Hematopoietic multipotent progenitor cell treated with erythropoietin and hydrocortisone succinate and interleukin-3 and kit ligand, for 8 days (in vitro differentiated cells): ENCODE results near the gene SCAMP2.
A peak's percentile ranks its signal among the peaks of the same experiment; 100 is the strongest.

Experiments
- DNase-seq: peaks from one replicate; pipeline ENCODE4 v3.0.0-alpha.2; 2015

The SCAMP2 gene

DNA sequence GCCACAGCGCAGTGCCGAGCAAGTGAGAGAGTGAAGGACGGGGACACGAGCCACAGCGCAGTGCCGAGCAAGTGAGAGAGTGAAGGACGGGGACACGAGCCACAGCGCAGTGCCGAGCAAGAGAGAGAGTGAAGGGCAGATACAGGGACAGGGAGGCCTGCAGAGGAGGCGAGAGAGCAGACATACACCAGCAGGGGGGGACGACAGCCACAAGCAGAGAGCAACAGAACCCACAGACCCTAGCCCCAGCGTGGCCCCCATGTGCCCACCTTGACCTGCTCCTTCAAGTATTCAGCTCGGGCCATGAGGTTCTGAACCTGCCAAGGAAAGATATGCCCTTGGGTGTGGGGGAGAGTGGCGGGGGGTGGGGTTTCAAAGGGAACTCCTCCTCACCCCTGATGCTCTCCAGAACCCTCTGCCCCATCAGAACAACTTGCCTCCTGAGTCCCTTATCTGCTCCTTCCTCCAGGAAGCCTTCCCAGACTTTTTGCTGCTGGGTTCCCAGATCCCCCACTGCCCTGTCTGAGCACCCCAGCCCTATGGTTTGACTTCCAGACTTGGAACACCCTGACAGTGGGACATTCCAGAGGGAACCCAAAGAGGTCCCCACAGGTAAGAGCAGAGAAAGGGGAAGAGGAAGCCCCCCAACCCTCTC lies 35.6 kb downstream of the SCAMP2 start:
- DNase-seq = no peak

DNA sequence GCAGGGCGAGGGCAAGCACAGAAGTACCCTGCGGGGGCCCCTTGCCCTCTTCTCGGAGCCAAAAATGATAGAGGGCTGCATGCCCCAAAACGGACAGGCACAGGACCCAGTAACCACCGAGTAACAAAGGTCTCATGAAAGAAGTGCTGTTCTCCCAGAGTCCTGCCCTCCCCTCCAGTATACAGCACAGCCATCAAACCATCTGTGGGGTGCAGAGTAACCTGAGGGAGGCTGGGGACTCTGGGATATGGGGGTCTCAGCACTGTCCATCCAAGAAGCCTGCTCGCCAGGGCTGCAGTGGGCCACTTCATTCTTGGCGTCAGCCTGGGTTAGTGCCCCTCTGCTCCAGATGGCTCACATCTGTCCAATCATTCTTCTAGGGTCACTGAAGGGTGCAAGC lies 36.3 kb downstream of the SCAMP2 start:
- no peak for DNase-seq

DNA sequence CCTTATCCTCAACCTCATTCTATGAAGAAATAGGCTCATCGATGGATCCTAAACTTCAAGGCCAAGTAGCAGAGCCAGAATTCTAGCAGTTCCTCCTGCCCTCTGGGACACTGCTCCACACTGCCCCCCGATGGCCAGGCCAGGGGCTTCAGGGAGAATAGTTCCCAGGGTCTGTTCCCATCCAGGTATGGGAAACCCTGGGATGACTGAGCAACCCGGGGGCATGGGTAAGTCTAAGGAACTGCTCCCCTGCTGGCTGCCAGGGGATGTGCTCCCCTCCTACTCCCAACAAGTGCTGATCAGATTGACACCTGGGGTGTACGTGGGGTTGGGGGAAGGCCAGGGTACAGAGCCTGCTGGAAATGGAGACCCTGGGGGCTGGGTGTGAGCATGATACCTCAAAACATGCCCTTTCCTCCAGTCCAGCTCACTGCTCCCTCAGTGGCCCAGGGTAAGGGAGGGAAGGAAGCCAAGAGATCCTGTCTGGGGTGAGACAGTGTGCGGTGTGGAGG lies 37.8 kb downstream of the SCAMP2 start:
- DNase-seq = peak; percentile 50

DNA sequence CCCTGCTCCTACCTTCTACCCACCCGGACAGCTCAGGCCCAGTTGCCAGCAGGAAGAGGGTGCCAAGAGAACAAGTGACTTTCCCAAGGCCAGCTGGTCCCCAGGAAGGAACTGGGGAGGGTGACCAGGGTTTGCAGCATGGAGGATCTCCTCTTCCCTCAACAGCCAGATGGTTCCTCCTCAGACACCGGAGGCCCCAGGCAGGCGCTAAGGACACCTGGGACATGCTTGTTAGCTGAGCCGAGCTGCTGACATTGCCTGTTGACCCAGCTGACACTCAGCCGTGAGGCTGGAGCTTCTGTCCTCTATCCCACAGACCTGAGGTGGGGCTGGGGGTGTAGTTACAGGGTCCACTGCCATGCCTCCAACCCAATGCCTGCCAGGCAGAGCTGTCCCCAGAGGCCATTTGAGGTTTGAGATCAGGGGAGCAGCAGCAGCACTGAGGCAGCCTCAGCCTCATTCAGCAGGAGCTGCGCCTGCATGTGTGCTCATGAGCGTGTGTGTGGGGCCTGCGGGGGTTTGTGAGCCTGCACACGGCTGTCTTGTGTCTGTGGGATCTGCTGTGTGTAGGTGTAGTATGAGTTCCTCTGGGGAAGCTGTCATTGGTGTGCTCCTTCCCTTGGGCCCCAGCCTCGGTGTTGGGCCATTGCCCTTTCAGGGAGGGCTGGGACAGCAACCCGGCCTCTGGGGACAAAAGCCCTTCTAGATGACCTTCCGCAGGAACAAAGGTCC lies 39.6 kb downstream of the SCAMP2 start:
- no peak for DNase-seq

DNA sequence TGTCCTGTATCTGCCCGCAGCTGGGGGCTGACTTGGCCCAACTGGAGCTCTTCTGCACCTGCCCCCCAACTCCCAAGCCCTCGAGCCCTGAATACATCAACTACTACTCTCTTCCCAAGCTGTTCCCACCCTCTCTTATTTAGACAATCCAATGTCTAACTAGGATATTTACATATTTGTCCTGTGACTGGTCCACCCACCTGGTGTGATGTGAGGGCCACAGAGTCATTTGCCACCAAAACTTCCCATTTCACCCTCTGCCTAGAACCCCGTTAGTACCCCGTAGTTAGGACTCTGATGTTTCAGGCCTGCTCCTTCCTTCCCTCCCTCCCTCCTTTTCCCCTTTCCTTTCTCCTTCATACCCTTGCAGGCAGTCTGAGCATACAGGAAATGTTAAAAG lies 40.3 kb downstream of the SCAMP2 start:
- DNase-seq = no peak

DNA sequence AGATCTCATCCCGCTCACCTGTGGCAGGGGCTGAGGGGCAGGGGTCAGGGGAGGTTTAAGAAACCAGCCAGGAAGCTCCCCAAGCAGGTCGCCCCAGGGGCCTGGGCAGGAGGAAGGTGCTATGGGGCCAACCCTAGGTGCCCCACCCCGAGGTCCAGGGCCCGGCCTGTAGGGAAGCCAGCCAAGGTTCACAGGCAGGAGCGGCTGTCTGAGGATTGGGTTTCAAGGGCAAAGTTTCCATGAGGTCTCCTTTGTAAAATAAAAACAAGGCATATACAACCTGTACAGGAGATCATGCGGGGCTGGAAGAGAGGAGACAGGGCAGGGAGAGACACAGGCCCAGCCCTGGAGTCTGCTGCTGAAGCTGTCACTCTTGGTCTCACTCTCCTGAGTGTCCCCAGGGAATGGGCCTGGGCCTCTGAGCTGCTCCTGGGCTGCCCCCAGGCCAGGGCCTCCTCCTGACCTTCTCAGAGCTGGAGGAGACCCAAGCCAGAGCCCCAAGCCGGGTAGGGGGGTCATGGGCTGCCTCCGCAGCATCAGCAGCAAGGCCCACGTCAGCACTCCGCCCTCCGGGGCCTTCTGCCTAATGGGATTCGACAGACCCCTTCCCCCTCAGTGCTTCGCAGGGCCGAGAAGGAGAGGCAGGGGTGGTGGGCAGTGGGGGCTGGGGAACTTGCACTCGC lies 41.2 kb downstream of the SCAMP2 start:
- no peak for DNase-seq

DNA sequence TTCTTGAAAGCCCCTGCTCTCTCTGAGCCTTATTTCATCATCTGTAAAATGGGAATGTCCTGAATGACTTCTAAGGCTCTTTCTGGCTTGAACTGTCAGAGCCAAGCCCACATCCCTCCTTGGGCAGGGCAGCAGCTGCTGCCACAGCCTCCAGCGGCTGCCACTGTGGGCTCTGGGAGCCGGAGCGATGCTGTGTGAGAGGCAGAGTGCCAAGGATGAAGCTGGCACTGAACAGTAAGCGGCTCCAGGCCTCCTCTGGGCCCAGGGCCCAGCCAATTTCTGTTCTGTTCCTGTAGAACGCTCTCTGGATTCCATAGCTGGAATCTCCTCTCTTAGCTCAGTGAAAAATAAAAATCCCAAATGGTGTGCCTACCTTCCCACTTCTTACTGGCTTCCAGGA lies 42.3 kb downstream of the SCAMP2 start:
- DNase-seq = no peak

DNA sequence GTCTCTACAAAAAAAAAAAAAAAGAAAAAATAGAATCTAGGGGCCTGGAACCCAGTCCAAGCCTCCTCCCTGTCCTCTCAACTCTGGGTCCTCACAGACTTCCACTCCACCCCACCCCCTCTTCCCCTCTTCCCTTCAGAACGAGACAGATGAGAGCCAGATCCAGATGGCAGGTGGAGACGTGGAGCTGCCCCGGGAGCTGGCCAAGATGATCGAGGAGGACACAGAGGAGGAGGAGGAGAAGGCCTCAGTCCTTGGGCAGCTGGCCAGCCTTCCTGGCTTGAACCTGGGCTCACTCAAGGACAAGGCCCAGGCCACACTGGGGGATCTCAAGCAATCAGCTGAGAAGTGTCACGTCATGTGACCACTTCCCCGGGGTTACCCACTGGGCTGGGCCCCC lies 43.2 kb downstream of the SCAMP2 start:
- no peak for DNase-seq

DNA sequence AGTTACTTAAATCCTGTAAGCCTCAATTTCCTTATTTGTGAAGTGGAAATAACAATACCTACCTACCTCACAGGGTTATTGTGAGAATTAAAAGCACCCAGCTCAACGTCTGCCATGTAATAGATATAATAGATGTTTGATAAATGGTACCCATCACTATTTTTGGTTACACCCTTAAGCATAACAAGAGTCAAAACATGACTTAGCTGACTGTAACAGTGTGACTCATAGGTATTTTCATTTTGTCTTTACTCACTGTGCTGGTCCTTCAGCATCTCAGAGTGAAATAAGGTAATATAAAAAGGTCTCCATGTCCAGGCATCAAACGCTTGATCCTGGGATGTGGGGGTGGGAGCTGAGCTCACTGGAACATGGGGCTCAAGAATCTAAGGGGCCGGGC lies 43.7 kb downstream of the SCAMP2 start:
- DNase-seq = no peak

DNA sequence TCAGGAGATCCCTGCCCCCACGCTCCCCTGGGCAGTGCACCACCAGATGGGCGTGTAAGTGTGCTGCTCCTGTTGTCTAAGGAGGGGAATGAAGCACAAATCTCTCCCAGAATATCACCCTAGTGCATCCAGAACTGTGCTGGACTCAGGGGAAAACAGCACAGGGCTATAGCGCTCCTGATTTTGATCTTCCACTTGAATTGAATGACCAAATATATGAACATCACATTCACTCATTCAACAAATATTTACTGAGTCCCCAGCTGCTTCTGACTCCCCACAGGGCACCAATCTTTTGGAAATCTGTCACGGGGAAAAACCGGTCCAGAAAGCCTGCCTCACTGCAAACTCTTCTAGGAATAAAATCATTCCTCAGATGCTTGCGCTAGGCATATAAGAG lies 44.3 kb downstream of the SCAMP2 start:
- DNase-seq = no peak

DNA sequence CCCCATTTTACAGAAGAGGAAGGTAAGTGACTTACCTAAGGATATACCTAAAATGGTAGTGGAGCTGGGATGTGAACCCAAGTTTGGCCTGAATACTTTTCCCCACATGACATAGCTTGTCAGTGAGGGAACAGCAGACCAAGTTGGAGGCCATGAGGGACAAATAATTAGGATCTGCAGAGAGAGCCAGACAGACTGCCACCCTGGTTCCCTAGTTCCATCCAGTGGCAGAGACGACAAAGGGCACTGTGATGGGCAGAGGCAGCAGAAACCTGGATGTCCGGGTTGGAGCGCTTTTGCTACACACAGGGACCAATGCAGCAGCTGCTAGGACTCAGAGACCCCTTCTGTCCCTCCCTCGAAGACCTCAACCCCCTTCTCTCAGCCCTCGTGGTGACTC lies 45.6 kb downstream of the SCAMP2 start:
- no peak for DNase-seq

DNA sequence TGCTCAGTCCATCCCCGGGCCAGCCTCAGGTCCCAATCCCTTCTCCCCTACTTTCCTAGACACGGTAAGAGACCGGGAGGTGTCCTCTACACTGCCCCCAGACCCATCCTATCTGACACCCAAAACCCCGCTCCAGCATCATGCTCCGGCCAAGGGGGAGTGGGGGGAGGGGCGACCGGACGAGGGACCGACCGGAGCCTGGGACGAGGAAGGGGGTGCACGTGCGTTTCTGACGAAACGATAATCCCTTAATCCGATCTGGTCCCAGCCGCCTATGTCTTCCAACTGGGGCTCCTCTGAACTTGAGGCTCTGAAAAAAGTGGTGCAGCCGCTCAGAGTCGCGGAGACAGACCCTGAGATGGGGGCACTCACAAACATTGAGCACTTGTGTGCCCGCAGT lies 46.2 kb downstream of the SCAMP2 start:
- no peak for DNase-seq

DNA sequence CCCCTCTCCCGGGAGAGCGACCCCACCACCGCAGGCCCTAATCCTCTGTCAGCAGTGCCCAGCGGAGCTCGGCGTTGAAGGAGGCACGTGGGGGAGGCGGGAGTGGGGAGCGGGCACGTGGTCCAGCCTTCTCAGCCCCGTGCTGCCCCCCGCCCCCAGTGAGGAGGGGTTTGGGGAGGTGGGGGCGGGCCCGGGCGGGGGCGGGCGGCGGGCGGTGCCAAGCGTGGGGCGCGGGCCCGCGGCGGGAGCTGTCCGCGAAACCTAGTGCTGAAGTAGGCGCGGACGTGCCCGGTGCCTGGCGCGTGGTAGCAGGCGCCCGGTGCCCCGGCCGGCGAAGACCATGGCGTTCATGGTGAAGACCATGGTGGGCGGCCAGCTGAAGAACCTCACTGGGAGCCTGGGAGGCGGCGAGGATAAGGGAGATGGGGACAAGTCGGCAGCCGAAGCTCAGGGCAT lies 46.8 kb downstream of the SCAMP2 start, which contains the start of gene CPLX3:
TSS of gene CPLX3 (plus strand) at position 264 of the 456 bp plus-strand sequence. CDS start at position 341, 77 bp downstream.
- no peak for DNase-seq

DNA sequence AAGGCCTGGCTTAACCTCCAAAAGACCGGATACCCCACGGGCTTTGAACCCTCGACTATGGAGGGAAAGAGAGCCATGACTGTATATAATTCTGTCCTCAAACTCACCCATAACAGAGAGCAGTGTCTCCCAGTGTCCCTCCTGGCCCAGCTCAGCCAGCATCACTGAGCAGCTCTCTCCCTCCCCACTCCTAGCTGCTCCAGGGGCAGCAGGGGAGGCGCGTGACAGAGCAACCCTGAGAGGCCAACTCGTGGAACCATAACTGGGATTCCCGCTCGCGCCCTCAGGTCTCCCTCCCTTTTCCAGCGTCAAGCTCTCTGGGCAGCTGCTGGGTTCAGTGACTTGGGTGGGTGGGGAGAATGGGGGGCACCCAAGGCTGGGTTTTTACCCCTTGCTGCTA lies 47.3 kb downstream of the SCAMP2 start:
- no peak for DNase-seq

DNA sequence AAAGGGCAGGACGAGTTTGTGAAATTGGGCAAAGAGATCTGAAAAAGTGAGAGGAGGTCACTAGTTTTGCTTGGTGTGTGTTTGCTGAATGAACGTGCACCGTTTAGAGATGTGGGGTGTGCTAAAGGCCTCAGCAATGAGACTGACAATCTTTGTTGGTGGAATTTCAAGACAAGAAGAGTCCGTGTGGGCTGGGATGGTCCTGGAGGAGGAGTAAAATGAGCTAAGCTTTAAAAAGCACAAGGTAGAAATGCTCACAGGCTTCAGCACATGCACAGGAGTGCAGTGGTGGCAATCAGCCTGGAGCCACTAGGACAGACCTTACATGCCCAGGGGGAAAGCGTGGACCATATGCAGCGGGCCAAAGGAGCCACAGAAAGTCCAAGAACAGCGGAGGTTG lies 48.2 kb downstream of the SCAMP2 start:
- no peak for DNase-seq

DNA sequence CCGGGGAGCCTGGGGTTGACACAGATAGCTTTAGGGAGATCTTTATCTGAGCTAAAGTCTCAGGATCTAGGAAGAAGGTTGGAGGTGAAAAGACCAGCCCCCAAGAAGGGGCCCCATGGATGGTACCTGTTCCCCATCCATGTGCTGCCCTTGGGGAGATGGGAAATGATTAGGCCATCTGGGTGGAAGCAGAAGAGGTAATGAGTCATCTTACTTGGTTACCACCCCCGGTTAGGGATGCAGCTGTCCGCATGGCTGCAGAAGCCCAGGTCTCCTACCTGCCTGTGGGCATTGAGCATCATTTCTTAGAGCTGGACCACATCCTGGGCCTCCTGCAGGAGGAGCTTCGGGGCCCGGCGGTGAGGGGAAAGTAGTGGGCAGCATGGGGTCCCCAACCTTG lies 49.8 kb downstream of the SCAMP2 start:
- DNase-seq = no peak

DNA sequence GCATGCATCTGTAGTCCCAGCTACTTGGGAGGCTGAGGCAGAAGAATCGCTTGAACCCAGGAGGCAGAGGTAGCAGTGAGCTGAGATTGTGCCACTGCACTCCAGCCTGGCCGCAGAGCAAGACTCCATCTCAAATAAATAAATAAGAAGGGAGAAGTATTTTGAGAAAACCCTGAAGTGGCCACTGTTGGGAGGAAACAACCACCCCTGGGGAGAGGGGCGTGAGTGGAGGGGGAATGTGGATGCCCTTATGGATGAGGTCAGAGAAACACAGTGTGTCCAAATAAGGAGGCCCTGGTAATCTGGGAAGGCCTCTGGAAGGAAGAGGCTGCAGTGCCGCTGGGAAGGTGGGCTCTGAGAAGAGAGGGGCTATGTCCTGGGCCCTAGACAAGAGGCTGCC lies 50.9 kb downstream of the SCAMP2 start:
- DNase-seq = no peak

DNA sequence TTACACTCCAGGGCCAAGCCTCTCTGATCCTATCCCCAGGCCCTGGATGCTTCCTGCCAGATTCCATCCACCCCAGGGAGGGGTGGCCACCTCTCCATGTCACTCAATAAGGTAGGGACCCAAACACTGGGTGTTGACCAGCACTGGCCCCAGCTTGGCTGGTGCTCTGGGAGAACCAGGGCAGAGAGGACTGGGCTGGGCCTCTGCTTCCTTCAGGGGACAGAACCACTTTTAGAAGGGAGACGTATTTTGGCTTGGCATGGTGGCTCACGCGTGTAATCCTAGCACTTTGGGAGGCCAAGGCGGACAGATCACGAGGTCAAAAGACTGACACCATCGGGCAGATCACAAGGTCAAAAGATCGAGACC lies 51.4 kb downstream of the SCAMP2 start:
- no peak for DNase-seq

DNA sequence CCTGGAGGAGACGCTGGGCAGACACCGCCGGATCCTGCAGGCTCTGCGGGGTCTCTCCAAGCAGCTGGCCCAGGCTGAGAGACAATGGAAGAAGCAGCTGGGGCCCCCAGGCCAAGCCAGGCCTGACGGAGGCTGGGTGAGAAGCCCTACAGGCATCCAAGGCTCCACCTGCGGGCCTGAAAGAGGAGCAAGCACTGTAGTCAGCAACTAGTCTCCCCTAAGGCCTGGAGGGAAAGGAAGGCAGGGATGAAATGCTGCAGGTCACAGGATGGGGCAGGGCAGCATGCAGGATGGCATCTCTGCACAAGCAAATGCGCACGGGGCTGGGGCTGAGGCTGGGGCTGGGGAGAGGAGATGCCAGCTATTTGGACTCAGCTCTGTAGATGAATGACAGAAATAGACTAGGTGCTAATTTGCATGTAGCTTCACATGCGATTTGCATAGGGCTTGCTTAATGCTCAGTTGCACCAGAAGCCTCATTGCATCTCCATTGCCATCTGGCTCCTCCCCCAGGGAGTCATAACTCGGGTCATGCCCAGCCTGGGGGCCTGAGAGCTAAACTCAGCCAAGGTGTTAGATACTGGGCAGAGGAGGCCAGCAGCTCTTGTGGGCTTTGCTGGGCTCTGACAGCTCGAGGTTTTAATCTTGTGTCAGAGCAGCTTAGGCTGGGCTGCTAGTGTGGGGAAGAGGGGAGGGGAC lies 51.9 kb downstream of the SCAMP2 start:
- no peak for DNase-seq

DNA sequence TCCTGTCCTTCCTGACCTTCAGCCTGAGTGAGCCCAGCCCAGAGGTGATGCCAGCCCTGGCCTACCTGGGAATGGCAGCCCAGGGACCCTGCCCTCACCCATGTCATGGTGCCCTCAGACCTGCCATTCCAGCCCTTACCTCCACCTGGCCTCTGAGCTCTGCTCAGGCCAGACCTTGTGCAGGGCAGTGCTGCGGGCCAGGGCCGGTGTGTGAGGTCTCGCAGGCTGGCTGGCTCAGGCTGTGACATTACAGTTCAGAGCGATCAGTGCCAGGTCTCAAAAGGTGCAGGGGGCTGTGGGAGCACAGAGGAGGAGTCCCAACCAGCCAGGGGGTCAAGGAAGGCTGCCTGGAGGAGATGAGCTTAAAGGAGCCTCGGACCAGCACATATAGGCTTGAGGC lies 53.1 kb downstream of the SCAMP2 start:
- DNase-seq = no peak

DNA sequence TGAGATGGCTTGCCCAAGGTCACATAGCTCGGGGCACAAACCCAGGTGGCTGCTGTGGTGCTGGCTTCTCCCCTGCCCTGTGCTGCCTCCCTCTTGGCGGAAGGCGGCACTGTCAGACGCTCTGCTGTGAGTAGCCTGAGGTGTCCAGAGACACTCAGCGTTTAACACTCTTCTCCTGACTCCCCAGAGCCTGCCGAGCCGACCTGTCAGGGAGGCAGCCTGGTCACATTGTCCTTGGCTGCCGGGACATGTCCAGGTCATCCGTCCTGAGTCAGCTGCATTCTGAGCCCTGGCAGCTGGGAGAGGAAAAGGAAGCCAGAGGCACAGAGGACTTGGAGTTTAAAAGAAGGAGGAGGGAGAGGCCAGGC lies 55.8 kb downstream of the SCAMP2 start:
- no peak for DNase-seq

DNA sequence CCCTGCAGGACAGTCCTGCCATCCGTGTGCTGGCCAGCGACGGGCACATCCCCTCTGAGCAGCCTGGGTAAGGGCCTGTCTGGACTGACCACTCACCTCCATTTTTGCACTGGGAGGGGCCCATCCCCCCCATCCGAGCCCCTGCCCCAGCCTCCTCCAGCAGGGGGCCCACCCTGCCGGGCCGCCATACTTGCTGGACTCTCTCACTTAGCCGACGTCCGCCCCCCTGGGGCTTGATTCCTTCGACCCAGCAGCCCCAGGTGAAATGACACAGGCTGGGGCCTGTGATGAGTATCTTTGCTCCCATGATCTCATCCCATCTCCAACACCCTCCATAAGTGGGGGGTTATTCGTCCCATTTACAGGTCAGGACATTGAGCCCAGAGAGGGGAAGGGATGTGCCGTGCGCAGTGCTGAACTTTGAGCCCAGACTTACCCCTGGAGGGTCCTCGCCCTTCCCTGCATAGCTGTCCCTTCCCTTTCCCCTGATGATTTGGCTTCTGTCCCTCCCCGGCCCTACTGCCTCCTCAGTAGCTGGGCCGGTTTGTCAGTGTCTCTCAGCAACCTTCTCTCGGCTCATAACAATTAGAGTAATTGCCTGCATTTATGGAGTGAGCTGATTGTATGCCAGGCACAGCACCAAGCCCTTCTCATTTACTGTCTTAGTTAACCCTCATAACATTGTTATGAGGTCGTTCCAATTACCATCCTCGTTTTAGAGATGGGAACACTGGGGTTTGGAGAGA lies 56.4 kb downstream of the SCAMP2 start:
- no peak for DNase-seq

DNA sequence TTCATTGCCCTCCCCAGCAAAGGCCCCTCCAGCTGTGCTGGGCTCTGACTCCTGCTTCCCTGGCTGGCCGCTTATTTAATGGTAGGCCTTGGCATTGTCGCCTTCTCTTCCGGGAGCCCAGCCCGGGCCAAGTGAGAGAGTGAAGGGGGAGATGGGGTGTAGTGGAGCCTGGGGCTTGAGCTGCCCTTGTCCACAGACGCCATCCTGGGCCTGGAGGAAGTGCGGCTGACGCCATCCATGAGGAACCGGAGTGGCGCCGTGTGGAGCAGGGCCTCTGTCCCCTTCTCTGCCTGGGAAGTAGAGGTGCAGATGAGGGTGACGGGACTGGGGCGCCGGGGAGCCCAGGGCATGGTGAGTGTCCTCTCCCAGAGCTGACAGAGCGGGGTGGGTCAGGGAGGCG lies 57.2 kb downstream of the SCAMP2 start:
- DNase-seq = no peak
